ENCODE measurements around the gene AJM1.
A peak's percentile ranks its signal among the peaks of the same experiment; 100 is the strongest.
"Not testable (repeated sequence)": the region's sequence is repeated elsewhere in the genome, so short reads cannot be mapped to it uniquely, and the experiment has no call there.

AJM1 gene

GRCh38 chr9:136832581-136832980 is 9.7 kb upstream of the AJM1 start:
- no peak for DNase-seq

GRCh38 chr9:136833381-136834048 is 8.8 kb upstream of the AJM1 start:
- not testable (repeated sequence) for DNase-seq

GRCh38 chr9:136835162-136835931 is 6.9 kb upstream of the AJM1 start:
- no peak for DNase-seq

- no peak for DNase-seq
Measured at GRCh38 chr9:136835932-136836904, 6.1 kb upstream of the AJM1 start.

GRCh38 chr9:136837146-136837855 is 5.0 kb upstream of the AJM1 start:
- DNase-seq: no peak

GRCh38 chr9:136837856-136838277 is 4.4 kb upstream of the AJM1 start:
- not testable (repeated sequence) for DNase-seq

GRCh38 chr9:136838314-136839228 is 3.7 kb upstream of the AJM1 start:
- DNase-seq: no peak

- no peak for DNase-seq
Measured at GRCh38 chr9:136839229-136840139, 2.8 kb upstream of the AJM1 start.

- no peak for DNase-seq
Measured at GRCh38 chr9:136840140-136840876, 2.0 kb upstream of the AJM1 start.

GRCh38 chr9:136840877-136841645 is 1.2 kb upstream of the AJM1 start:
- DNase-seq: peak; percentile 62

- not testable (repeated sequence) for DNase-seq
Measured at GRCh38 chr9:136841646-136842379, 465 bp upstream of the AJM1 start.

- DNase-seq: not testable (repeated sequence)
Measured at GRCh38 chr9:136843159-136843800, 1.0 kb downstream of the AJM1 start.

GRCh38 chr9:136843801-136844740 is 1.8 kb downstream of the AJM1 start:
- not testable (repeated sequence) for DNase-seq

- DNase-seq: no peak
Measured at GRCh38 chr9:136844761-136845464, 2.6 kb downstream of the AJM1 start.

- no peak for DNase-seq
Measured at GRCh38 chr9:136845465-136846260, 3.4 kb downstream of the AJM1 start.

Measured in NCI-H2107 (cell line).